Keratinocyte (primary cell): Measurements from ENCODE around the gene CLCN2. TPM values are rescaled to one million over a fixed set of nuclear protein-coding genes. Genes with fewer than 3 reads are reported as not detected.
"Not testable (repeated sequence)": the region's sequence is repeated elsewhere in the genome, so short reads cannot be mapped to it uniquely, and the experiment has no call there.

Experiments
- DNase-seq: peaks from one replicate; pipeline ENCODE4 v3.0.0-alpha.2; 2011; ENCODE audit warnings: low read depth, missing footprints, low spot score
- FAIRE-seq: peaks from 2 replicates; lab custom pipeline; 2011; peaks lifted over from hg19 to GRCh38; lab: Jason Lieb, UNC
- H2AFZ ChIP-seq: 2 replicates; pipeline ENCODE4 v1.6.0; 2012; ENCODE audit warnings: low read length, control low read depth, inconsistent platforms; ENCODE audit not compliant: control insufficient read depth
- H3K27ac ChIP-seq: 2 replicates; pipeline ENCODE4 v1.5.1; 2011; ENCODE audit warnings: low read length; ENCODE audit not compliant: control insufficient read depth, insufficient read depth
- H3K27me3 ChIP-seq: 3 replicates; pipeline ENCODE4 v1.6.0; 2011; ENCODE audit warnings: low read length; ENCODE audit not compliant: control insufficient read depth, insufficient read depth; ENCODE audit errors: extremely low read depth
- H3K36me3 ChIP-seq, 2 experiments: 2 replicates in 1 of 2; 3 replicates in 1 of 2; pipeline ENCODE4 v1.5.1; 2011; ENCODE audit warnings: low read length in 2 of 2, mild to moderate bottlenecking in 1 of 2; ENCODE audit not compliant: control insufficient read depth in 2 of 2, insufficient read depth in 2 of 2; ENCODE audit errors: extremely low read depth in 1 of 2
- H3K4me1 ChIP-seq: 3 replicates; pipeline ENCODE4 v1.5.1; 2011; ENCODE audit warnings: low read length; ENCODE audit not compliant: control insufficient read depth, insufficient read depth; ENCODE audit errors: extremely low read depth
- H3K4me2 ChIP-seq: 3 replicates; pipeline ENCODE4 v1.6.0; 2011; ENCODE audit warnings: low read depth, low read length; ENCODE audit not compliant: control insufficient read depth, insufficient read depth; ENCODE audit errors: extremely low read depth
- H3K4me3 ChIP-seq, 3 experiments: fragments of 200-600 bp in 1 of 3; sonication (generic) in 1 of 3; 2 replicates in 2 of 3; 3 replicates in 1 of 3; pipeline ENCODE4 v1.5.1; 2011 to 2016; ENCODE audit warnings: low read length in 3 of 3, mild to moderate bottlenecking in 3 of 3, control low read depth in 2 of 3, inconsistent platforms in 1 of 3, low read depth in 1 of 3, mixed read lengths in 1 of 3, mixed run types in 1 of 3, moderate library complexity in 1 of 3; ENCODE audit not compliant: control insufficient read depth in 2 of 3, insufficient read depth in 2 of 3; ENCODE audit errors: extremely low read depth in 1 of 3
- H3K79me2 ChIP-seq: 2 replicates; pipeline ENCODE4 v1.6.0; 2012; ENCODE audit warnings: low read length; ENCODE audit not compliant: control insufficient read depth, insufficient read depth
- H3K9ac ChIP-seq: 3 replicates; pipeline ENCODE4 v1.6.0; 2011; ENCODE audit warnings: low read length; ENCODE audit not compliant: control insufficient read depth, insufficient read depth; ENCODE audit errors: extremely low read depth
- H3K9me1 ChIP-seq: 3 replicates; pipeline ENCODE4 v1.6.0; 2011; ENCODE audit warnings: low read length; ENCODE audit not compliant: control insufficient read depth, insufficient read depth; ENCODE audit errors: extremely low read depth
- H3K9me3 ChIP-seq: 2 replicates; pipeline ENCODE4 v1.5.1; 2012; ENCODE audit warnings: low read depth, low read length; ENCODE audit not compliant: control insufficient read depth
- H4K20me1 ChIP-seq: 3 replicates; pipeline ENCODE4 v1.6.0; 2011; ENCODE audit warnings: low read length; ENCODE audit not compliant: control insufficient read depth, insufficient read depth; ENCODE audit errors: extremely low read depth
- EZH2 ChIP-seq: IDR thresholded peaks from one replicate; pipeline ENCODE4 v1.6.1; 2012; ENCODE audit warnings: inconsistent platforms, mild to moderate bottlenecking, low read length, moderate library complexity
- dilution Hi-C: fragments of 300-500 bp; cut with MboI; formaldehyde crosslinking; loops from one replicate; pipeline ENCODE4 v1.7.0; 2020; ENCODE audit warnings: low sequenced_read_pairs; ENCODE audit not compliant: extremely low pct_ligation_motif_present
- polyA plus RNA-seq, 5 experiments: library from polyadenylated mRNA; depleted of rRNA in 3 of 5; stranded (reverse) in 3 of 5; stranded (forward) in 1 of 5; unstranded in 1 of 5; fragments of >200 nt; gene quantifications; 1 replicate in 1 of 5; 2 replicates in 3 of 5; 3 replicates in 1 of 5; pipeline versions ENCODE4 v1.2.1 to v1.2.3, GENCODE V29; 2011 to 2012; ENCODE audit warnings: missing spikeins in 2 of 5, low read depth in 1 of 5, low replicate concordance in 1 of 5
- TF ChIP-seq, protein P1 (sequence below), 3 experiments: IDR thresholded peaks in 1 of 3; conservative IDR thresholded peaks in 1 of 3; optimal IDR thresholded peaks in 1 of 3; 2 replicates in 2 of 3; 3 replicates in 1 of 3; pipeline versions ENCODE3 to v1.5.1; 2011; ENCODE audit warnings: low read length in 3 of 3, mild to moderate bottlenecking in 3 of 3, moderate library complexity in 2 of 3, control low read depth in 1 of 3, inconsistent platforms in 1 of 3; ENCODE audit not compliant: insufficient read depth in 2 of 3; ENCODE audit errors: extremely low read depth in 1 of 3

CLCN2 gene
- polyA plus RNA-seq, 1 donor (not counting 4 experiments of a cell fraction or from before 2014, with no cell fraction given) = 3.1 TPM

DNA sequence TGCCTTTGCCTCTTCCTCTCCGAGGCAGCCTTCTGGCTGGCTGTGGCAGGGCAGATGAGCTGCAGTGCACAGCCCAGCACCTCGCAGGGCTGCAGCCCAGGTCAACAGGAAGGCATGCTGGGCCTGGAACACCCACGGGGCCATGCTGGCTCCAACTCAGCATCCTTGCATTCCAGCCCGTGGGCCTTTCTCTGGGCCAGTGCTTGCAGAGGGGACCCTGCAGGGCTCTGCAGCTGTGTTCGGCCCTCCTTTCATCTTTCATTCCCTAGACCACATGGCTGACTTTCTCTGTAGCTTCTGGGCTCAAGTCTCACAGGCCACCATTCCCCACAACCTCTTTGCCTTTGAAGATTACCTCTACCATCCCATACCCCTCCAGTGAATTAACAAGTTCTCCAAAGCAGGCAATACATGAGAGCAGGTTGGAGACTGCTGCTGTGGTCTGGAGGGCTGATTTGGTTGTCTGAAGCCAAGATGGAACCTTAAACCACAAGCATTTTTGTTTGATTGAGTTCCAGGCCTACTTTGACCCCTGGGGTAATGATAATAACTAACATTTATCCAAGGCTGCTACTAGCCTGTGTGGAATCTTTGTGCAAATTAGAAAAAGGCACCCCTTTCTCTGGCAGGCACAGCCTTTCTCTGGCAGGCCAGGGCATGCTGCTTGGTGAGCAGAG lies 18.1 kb downstream of the CLCN2 start:
- Histone ChIP-seq H3K4me1 (peaks cover 45% of the 10 kb centered on the region), H2AFZ (no peak overlapping the region), H3K9me3 (no peaks in the 10 kb centered on the region), H3K4me2 (no peak overlapping the region), H3K27ac (no peak overlapping the region), H3K36me3 (peaks cover 15 to 17% of the 10 kb centered on the region in 2 experiments), H3K4me3 (no peak overlapping the region), H3K79me2 (peaks cover 6% of the 10 kb centered on the region), H3K27me3 (no peaks in the 10 kb centered on the region), H3K9ac (no peak overlapping the region), H3K9me1 (peaks cover 3% of the 10 kb centered on the region), H4K20me1 (peaks cover 3% of the 10 kb centered on the region)
- FAIRE-seq (no peak), DNase-seq (no peak)
- no peak for TF ChIP-seq EZH2
- TF ChIP-seq, protein P1, sequence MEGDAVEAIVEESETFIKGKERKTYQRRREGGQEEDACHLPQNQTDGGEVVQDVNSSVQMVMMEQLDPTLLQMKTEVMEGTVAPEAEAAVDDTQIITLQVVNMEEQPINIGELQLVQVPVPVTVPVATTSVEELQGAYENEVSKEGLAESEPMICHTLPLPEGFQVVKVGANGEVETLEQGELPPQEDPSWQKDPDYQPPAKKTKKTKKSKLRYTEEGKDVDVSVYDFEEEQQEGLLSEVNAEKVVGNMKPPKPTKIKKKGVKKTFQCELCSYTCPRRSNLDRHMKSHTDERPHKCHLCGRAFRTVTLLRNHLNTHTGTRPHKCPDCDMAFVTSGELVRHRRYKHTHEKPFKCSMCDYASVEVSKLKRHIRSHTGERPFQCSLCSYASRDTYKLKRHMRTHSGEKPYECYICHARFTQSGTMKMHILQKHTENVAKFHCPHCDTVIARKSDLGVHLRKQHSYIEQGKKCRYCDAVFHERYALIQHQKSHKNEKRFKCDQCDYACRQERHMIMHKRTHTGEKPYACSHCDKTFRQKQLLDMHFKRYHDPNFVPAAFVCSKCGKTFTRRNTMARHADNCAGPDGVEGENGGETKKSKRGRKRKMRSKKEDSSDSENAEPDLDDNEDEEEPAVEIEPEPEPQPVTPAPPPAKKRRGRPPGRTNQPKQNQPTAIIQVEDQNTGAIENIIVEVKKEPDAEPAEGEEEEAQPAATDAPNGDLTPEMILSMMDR (optimal IDR thresholded peaks at IDR 0.05 in 1 of 3, IDR thresholded peaks at IDR 0.05 in 1 of 3, conservative IDR thresholded peaks at IDR 0.05 in 1 of 3; ENCODE audit: extremely low read depth in 1 of 3, insufficient read depth in 2 of 3, low read length in 3 of 3) = no peak
- dilution Hi-C loops = no loop called here

DNA sequence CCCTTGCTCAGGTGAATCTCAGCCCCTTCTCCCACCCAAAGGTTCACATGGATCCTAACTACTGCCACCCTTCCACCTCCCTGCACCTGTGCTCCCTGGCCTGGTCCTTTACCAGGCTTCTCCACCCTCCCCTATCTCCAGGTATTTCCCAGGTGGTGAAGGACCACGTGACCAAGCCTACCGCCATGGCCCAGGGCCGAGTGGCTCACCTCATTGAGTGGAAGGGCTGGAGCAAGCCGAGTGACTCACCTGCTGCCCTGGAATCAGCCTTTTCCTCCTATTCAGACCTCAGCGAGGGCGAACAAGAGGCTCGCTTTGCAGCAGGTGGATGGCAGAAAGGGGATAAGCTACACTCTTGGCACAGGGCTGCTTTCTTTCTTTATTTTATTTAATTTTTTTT lies 19.5 kb downstream of the CLCN2 start:
- Histone ChIP-seq H3K9me1 (peaks cover 3% of the 10 kb centered on the region), H3K4me3 (no peak overlapping the region), H3K9me3 (no peaks in the 10 kb centered on the region), H3K27me3 (no peaks in the 10 kb centered on the region), H3K27ac (no peak overlapping the region), H4K20me1 (peaks cover 3% of the 10 kb centered on the region), H3K9ac (no peak overlapping the region), H3K79me2 (peaks cover 17% of the 10 kb centered on the region), H3K36me3 (peaks cover 15% of the 10 kb centered on the region in 2 experiments), H3K4me1 (peaks cover 59% of the 10 kb centered on the region), H2AFZ (no peak overlapping the region), H3K4me2 (peak overlapping the region; percentile 16)
- dilution Hi-C loops = no loop called here
- FAIRE-seq = peak; percentile 93
- no peak for TF ChIP-seq EZH2
- TF ChIP-seq, protein P1 (optimal IDR thresholded peaks at IDR 0.05 in 1 of 3, IDR thresholded peaks at IDR 0.05 in 1 of 3, conservative IDR thresholded peaks at IDR 0.05 in 1 of 3; ENCODE audit: extremely low read depth in 1 of 3, insufficient read depth in 2 of 3, low read length in 3 of 3) = no peak
- DNase-seq = no peak

DNA sequence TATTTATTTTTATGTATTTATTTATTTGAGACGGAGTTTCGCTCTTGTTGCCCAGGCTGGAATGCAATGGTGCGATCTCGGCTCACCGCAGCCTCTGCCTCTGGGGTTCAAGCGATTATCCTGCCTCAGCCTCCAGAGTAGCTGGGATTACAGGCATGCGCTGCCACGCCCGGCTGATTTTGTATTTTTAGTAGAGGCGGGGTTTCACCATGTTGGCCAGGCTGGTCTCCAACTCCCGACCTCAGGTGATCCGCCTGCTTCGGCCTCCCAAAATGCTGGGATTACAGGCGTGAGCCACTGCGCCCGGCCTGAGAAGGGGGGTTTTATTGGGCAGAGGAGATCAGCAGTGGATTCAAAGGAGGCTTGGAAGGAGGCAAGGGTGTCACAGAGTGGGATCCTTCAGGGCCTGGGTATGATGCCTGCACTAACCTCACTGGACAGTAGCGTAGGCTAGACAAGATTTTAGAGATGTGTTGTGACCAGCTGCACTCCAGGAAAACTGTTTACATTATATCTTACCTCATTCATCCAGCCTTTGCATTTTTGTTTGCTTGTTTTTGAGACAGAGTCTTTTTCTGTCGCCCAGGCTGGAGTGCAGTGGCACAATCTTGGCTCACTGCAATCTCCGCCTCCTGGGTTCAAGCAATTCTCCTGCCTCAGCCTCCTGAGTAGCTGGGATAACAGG lies 21.8 kb downstream of the CLCN2 start:
- Histone ChIP-seq H4K20me1 (peaks cover 11% of the 10 kb centered on the region), H3K79me2 (peaks cover 23% of the 10 kb centered on the region), H3K9ac (peak overlapping the region; percentile 66), H3K4me3 (peak overlapping the region in 2 of 3 experiments; percentile 16 to 44), H3K36me3 (peaks cover 13 to 26% of the 10 kb centered on the region in 2 experiments), H3K4me1 (peaks cover 74% of the 10 kb centered on the region), H3K27ac (peak overlapping the region; percentile 56), H3K4me2 (peak overlapping the region; percentile 90), H2AFZ (peak overlapping the region; percentile 49)
- H3K9me1 ChIP-seq, FAIRE-seq, H3K27me3 ChIP-seq, dilution Hi-C loops, H3K9me3 ChIP-seq, DNase-seq: not testable (repeated sequence)
